Left forelimb (tissue), 1 donor: ENCODE data around the gene ZFHX3.

ENCODE experiments used
- DNase-seq: peaks from one replicate; pipeline ENCODE4 v3.0.0-alpha.2; 2018; ENCODE audit warnings: low spot score

ZFHX3 gene

GRCh38 chr16:73037845-73038570, 9.9 kb downstream of the ZFHX3 start:
- no peak for DNase-seq

DNA sequence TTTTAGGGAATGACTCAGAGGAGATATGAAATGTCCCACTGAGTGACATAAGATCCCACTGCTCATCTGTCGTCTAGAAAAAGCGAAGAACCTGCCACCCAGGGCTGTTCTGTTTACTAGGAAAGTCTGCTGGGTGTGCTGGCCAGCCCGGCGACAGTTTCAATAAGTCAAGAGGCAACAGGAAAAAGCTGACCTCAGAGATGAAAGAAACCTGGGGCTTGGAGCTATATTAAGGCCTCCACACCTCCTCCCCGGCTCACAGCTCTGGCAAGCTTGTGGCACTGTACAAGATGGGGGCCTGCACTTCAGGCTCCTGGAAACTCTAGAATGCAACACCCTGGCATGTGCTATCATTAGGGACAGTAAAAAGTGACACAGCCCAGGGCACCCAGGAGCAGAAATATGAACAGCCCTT, 10.6 kb downstream of the ZFHX3 start:
- no peak for DNase-seq

GRCh38 chr16:73036074-73036826, 11.7 kb downstream of the ZFHX3 start:
- DNase-seq: no peak

- no peak for DNase-seq
Measured at GRCh38 chr16:73034374-73034773, 13.6 kb downstream of the ZFHX3 start.

DNA sequence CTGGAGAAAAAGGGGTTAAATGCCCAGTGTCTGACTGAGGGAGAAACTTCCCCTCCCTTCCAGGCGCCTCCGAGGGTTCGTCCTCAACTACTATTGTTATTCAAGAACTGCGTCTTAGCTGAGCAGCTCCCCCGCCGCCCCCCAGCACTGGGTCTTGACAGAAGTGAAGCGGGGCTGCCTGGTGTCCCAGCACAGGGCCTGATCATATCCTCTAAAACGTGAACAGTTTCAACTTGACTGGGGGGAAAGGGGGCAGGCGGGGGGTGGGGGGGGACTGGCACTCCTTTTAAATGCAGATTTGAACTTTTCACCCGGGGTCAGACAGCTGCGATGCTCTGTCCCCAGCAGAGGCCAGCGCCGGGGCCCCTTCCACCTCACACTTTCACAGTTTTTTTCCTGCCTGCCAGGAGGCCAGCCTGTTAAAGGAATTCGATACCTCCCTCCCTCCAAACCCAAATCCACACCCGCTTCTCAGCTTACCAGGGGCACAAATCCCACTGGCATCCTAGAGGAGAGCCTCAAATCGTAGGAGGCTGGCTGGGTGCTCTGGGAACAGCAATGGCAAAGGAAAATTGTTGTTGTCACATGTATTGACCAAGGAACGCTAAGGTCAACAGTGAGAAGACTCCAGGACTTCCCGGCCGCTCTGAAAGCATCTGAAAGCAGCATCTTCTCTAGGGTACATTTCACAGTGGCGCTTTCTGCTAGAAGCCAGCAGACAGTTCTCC, 14.5 kb downstream of the ZFHX3 start:
- no peak for DNase-seq

GRCh38 chr16:73032541-73033270, 15.2 kb downstream of the ZFHX3 start:
- no peak for DNase-seq

DNA sequence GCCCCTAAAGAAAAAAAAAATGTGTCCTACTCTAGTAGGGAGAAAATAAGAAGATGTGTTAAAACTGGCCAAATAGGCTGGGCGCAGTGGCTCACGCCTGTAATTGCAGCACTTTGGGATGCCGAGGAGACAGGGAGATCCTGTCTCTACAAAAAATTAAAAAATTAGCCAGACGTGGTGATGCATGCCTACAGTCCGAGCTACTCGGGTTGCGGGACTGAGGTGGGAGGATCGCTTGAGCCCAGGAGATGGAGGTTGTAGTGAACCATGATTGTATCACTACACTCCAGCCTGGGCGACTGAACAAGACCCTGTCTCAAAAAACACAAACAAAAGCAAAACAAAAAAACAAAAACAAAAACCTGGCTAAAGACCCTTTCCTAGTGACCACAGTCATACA, 15.9 kb downstream of the ZFHX3 start:
- DNase-seq: no peak

DNA sequence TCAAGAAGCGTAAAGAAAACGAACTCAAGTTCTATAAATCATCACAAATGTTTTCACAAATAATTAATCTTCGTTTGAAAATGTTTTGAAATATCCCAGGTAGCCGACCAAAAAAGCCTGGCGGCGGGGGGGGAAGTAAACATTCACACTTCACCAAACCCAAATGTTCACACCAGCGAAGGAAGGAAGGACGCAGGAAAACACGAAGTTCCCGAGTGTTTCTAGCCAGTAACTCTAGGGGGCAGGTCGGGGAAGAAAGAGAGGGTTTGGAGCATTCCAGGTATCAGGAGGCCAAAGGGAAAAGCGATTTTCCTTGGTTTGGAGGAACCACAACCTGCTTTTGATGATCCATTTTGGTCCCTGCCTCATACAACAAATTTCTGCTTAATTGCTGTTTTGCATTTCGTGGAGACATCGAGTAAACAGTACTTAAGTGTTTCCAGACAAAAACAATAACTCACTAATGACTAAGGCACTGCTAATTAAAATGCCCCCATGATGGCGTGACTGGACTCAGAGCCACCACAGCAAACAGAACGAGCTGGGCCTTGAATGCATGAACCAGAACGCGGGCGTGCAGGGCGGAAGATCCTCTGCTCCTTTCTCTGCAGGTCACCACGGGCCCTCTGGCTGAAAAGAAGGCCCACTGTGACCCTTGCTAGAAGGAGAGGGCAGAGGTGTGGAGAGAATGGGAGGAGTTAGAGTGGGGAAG, 16.6 kb downstream of the ZFHX3 start:
- no peak for DNase-seq

GRCh38 chr16:73028721-73029361, 19.1 kb downstream of the ZFHX3 start:
- no peak for DNase-seq

DNA sequence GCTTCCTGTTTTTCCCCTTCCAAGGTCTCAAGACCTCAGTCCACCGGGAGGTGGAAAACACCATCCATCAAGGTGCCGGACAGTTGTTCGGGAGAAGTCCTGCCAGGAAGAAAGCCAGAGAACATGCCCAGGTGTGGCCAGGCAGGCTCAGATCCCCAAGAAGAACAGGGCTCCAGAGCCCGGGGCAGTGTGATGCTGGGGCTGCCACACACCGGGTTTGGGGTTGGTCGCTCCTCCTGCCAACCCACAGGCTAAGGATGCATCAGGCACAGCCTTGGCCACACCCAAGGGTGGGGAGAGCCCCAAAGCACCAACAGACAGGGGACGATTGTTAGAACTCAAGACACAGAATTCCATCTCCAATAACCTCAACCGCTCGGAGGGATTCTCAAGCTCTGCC, 19.7 kb downstream of the ZFHX3 start:
- no peak for DNase-seq

GRCh38 chr16:73027685-73028111, 20.2 kb downstream of the ZFHX3 start:
- DNase-seq: no peak

- DNase-seq: no peak
Measured at GRCh38 chr16:73026754-73027684, 20.9 kb downstream of the ZFHX3 start.

DNA sequence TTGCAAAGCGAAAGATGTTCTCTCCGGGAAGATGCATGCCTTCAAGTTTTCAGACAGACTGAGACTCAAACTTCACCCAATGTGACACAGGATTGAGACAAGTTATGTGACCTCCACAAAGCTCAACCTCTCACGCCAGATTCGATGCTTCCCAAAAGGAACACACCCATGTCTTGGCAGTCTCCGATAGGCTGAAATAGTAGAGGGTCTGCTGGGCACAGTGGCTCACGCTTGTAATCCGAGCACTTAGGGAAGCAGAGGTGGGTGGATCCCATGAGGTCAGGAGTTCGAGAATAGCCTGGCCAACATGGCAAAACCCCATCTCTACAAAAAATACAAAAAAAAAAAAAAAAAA, 22.1 kb downstream of the ZFHX3 start:
- DNase-seq: no peak

GRCh38 chr16:73025151-73025855, 22.6 kb downstream of the ZFHX3 start:
- DNase-seq: no peak

GRCh38 chr16:73024571-73025105, 23.3 kb downstream of the ZFHX3 start:
- no peak for DNase-seq

- DNase-seq: no peak
Measured at GRCh38 chr16:73023752-73024570, 24.0 kb downstream of the ZFHX3 start.

- DNase-seq: no peak
Measured at GRCh38 chr16:73023320-73023719, 24.6 kb downstream of the ZFHX3 start.

DNA sequence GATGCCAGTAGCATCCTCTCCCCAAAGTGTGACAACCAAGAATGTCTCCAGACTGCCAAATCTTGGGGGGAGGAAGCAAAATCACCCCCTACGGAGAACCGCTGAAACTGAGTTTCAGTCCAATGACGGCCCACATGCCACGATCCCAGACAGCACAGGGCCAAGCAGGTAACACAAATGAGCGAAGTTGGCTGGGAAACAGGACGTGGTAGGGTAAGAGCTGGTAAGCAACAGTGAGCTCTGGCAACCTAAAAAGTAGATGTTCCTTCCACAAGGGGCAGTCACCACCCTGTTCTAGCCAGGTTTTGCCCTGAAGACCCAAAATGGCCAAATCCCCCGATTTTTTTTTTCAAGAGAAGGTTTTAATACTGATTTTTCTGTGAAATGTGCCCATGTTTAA, 25.4 kb downstream of the ZFHX3 start:
- DNase-seq: no peak
